PFSK-1 (cell line): ENCODE measurements around the gene EEPD1.

ENCODE experiments used
- FOXP2 ChIP-seq: optimal IDR thresholded peaks from 2 replicates; pipeline ENCODE3; 2011; ENCODE audit warnings: borderline replicate concordance, control low read depth, inconsistent platforms; ENCODE audit not compliant: insufficient read depth; ENCODE audit errors: extremely low read length, extremely low read depth
- POLR2AphosphoS5 ChIP-seq: IDR thresholded peaks from 2 replicates; pipeline ENCODE4 v1.6.1; 2012; ENCODE audit warnings: low read depth, mild to moderate bottlenecking, control low read depth, low read length, moderate library complexity
- SIN3A ChIP-seq: IDR thresholded peaks from 2 replicates; pipeline ENCODE4 v1.6.1; 2012; ENCODE audit warnings: mild to moderate bottlenecking, low read length, moderate library complexity, borderline replicate concordance; ENCODE audit not compliant: insufficient read depth
- TAF1 ChIP-seq: IDR thresholded peaks from 2 replicates; pipeline ENCODE4 v1.6.1; 2012; ENCODE audit warnings: low read length, control low read depth, borderline replicate concordance; ENCODE audit not compliant: insufficient read depth
- TF ChIP-seq, protein P1 (sequence below), 2 experiments: IDR thresholded peaks; 2 replicates each; pipeline versions ENCODE4 v1.6.1 to v1.8.0; 2011 to 2012; ENCODE audit warnings: low read depth in 2 of 2, low read length in 2 of 2, control low read depth in 1 of 2, inconsistent platforms in 1 of 2, mild to moderate bottlenecking in 1 of 2, moderate library complexity in 1 of 2; ENCODE audit not compliant: insufficient read depth in 1 of 2

The EEPD1 gene

GRCh38 chr7:36148422-36149065, 4.5 kb upstream of the EEPD1 start:
- TF ChIP-seq, protein P1, sequence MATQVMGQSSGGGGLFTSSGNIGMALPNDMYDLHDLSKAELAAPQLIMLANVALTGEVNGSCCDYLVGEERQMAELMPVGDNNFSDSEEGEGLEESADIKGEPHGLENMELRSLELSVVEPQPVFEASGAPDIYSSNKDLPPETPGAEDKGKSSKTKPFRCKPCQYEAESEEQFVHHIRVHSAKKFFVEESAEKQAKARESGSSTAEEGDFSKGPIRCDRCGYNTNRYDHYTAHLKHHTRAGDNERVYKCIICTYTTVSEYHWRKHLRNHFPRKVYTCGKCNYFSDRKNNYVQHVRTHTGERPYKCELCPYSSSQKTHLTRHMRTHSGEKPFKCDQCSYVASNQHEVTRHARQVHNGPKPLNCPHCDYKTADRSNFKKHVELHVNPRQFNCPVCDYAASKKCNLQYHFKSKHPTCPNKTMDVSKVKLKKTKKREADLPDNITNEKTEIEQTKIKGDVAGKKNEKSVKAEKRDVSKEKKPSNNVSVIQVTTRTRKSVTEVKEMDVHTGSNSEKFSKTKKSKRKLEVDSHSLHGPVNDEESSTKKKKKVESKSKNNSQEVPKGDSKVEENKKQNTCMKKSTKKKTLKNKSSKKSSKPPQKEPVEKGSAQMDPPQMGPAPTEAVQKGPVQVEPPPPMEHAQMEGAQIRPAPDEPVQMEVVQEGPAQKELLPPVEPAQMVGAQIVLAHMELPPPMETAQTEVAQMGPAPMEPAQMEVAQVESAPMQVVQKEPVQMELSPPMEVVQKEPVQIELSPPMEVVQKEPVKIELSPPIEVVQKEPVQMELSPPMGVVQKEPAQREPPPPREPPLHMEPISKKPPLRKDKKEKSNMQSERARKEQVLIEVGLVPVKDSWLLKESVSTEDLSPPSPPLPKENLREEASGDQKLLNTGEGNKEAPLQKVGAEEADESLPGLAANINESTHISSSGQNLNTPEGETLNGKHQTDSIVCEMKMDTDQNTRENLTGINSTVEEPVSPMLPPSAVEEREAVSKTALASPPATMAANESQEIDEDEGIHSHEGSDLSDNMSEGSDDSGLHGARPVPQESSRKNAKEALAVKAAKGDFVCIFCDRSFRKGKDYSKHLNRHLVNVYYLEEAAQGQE (IDR thresholded peaks at IDR 0.05; ENCODE audit: insufficient read depth in 1 of 2, low read depth in 2 of 2, low read length in 2 of 2), result no peak
- TF ChIP-seq TAF1, result no peak
- no peak for TF ChIP-seq POLR2AphosphoS5
- no peak for TF ChIP-seq SIN3A
- no peak for TF ChIP-seq FOXP2

DNA sequence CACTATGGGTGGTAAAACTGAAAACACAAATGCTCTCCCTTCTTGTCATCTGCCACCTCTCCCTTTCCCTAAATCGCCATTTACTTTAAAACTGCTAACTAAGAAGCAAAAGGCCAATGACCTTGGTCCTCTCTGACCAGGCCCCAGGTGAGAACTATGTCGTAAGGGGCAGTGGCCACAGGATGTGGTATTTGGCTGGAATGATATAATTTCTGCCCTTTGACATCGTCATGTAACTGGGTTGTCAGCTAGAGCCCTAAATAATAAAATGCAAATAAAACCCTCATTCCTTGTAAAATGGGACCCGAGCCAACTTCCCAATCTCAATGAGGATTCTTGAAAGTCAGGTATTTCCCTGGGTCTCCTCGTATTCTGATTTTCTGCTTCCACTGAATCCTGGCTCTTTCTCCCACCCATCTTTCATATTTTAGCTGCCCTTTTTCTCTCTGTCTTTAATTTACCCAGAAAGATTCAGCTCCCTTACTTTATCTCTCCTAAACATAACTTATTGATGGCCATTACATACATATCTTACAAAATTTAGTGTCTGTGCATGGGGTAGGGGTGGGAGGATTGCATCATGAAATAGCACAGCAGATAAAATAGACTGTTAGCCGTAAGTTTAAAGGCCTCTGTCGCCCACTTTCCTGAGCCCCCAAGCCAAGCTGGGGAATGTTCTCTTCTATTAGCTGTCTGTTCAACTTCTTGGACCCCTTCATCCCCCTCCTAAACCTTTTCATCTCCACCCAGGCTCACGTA, 3.2 kb upstream of the EEPD1 start:
- TF ChIP-seq POLR2AphosphoS5, result no peak
- TF ChIP-seq TAF1, result no peak
- TF ChIP-seq, protein P1 (IDR thresholded peaks at IDR 0.05; ENCODE audit: insufficient read depth in 1 of 2, low read depth in 2 of 2, low read length in 2 of 2), result no peak
- no peak for TF ChIP-seq FOXP2
- TF ChIP-seq SIN3A, result no peak

- TF ChIP-seq SIN3A, result no peak
- TF ChIP-seq POLR2AphosphoS5, result no peak
- TF ChIP-seq, protein P1 (IDR thresholded peaks at IDR 0.05; ENCODE audit: insufficient read depth in 1 of 2, low read depth in 2 of 2, low read length in 2 of 2), result no peak
- TF ChIP-seq FOXP2, result no peak
- no peak for TF ChIP-seq TAF1
These were observed 916 bp upstream of the EEPD1 start for GRCh38 chr7:36151921-36152755.

DNA sequence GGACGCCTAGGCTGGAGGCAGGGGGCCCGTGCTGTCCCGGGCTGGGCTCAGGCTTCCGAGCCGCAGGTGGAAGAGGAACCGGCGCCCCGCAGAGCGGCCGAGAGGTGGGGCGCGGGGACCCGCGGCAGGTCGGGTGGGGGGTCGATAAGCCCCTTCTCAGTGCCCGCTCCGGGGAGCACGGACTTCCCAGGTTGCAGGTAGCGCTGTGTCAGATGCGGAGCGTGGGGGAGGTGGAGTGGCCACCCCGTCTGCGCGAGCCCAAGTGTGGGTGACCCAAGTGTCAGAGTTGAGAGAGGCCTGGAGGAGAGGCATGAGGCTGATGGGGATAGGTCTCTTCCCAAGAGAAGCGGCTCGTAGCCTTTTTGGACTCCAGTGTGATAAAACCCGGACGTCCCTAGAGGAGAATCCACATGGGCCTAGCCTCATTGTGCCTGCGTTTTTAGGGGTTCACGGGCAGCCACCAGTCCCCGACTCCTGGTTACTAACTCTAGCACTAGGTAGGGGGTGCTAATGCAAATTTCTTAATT, 580 bp downstream of the EEPD1 start:
- TF ChIP-seq FOXP2 (no peak), SIN3A (no peak), TAF1 (no peak), POLR2AphosphoS5 (no peak)
- TF ChIP-seq, protein P1 (IDR thresholded peaks at IDR 0.05; ENCODE audit: insufficient read depth in 1 of 2, low read depth in 2 of 2, low read length in 2 of 2), result no peak
